22Rv1 (cell line): ENCODE measurements around the gene DRD4.

Source experiments
- H3K27ac ChIP-seq: fragments of 450-650 bp; 2 replicates; pipeline ENCODE4 v1.5.1; 2017
- CTCF ChIP-seq: fragments of 450-650 bp; IDR thresholded peaks from 2 replicates; pipeline ENCODE4 v1.5.1; 2017; ENCODE audit warnings: mild to moderate bottlenecking
- ZFX ChIP-seq: fragments of 450-650 bp; IDR thresholded peaks from 2 replicates; pipeline ENCODE4 v1.6.1; 2017; ENCODE audit warnings: antibody characterized with exemption, borderline replicate concordance

The DRD4 gene

DNA sequence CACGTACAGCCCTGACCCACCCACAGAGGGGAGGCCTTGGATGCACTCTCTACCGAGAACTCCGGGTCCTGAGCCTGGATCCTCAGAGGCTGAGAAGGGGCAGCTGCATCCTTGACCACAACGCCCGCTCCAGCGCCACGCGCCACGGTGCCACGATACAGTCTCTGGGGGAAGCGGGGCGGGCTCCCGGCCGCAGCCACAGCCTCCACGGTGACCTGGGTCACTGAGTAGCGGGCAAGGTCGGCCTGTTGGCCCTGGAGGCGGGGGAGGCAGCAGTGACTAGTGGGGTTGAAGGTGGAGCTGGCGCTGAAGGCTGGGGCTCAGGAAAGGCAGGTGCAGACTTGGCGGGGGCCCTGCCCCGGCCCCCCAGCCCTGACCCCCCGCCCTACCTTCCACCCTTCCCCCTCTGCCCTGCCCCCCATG is 17.4 kb upstream of the DRD4 start:
- TF ChIP-seq CTCF (no peak), ZFX (no peak)
- no peak overlapping the region for H3K27ac ChIP-seq

DNA sequence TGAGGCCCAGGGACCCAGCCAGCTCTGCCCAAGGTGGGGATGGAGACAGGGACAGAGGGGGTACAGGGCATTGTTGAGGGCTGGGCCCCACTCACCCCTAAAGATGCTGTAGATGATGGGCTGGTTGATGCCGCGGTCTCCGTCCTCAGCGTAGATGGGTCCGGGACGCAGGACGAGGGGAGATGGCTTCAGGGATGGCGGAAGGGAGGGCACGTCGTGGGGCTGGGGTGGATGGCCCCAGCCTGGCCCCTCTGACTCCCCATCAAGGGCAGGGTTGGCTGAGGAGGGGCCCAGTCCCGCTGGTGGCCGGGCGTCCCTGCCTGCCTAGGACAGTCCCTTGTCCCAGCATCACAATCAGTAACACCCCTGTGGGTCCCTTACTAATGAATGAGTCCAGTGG is 16.9 kb upstream of the DRD4 start:
- no peak overlapping the region for H3K27ac ChIP-seq

DNA sequence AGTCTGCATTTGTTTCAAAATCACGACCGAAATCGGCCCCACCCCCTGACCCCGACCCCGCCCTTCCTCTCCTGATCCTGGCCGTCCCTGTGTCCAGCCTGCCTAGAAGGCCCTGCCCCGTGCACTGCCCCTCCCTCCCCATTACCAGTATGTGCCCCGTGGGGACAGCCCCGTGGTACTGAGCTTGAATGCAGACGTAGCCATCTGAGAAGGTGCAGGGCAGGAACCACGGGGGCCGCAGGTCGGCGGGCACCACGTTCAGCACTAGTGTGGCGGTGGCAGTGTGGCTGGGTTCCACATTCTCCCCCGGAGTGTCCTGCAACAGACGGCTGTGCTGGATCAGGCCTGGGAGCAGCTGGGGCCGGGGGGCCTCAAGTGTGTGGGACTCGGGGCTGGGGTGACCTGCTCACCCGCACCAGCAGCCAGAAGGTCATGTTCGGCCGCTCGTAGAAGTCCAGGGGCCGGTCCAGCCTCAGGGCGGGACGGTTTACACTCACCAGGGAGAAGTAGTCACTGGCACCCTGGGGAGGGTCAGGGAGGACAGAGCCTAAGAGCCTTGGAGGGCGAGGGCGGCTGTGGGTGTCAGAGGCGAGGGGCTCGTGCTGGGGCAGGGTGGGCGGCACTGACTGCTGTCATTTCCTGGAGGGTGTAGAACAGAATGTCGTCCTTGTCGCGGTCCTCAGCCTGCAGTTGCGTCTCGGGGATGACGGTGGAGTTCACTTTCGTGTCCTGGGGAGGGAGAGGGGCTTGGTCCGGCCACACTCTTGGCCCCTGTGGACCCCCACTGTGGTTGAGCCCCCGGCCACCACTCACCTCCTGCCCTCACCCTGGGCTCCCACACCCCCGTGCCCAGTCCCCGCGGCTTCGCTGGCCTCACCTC is 15.9 kb upstream of the DRD4 start:
- H3K27ac ChIP-seq = no peak overlapping the region

More for the DNA sequence above, 16.9 kb upstream of the DRD4 start:
- no peak for TF ChIP-seq CTCF
- TF ChIP-seq ZFX = no peak

DNA sequence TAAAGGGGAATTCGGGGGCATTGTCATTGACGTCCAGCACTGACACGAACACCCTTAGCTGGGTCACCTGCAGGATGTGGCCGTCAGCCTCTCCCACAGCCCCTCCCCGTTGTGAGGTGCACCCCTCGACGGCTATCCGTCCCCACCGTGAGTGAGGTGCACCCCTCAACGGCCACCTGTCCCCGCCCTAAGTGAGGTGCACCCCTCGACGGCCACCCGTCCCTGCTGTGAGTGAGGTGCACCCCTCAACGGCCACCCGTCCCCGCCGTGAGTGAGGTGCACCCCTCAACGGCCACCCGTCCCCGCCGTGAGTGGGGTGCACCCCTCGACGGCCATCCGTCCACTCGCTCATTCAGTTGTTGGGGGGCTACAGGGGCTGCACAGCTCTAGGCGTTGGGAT is 15.2 kb upstream of the DRD4 start:
- TF ChIP-seq ZFX = no peak
- no peak for TF ChIP-seq CTCF
- no peak overlapping the region for H3K27ac ChIP-seq

More for the DNA sequence above, 15.9 kb upstream of the DRD4 start:
- TF ChIP-seq ZFX (no peak), CTCF (no peak)

GRCh38 chr11:623349-623869 is 13.7 kb upstream of the DRD4 start:
- 0 out of 2 replicates have a peak overlapping the region, but pooled peaks have one; percentile 15 for H3K27ac ChIP-seq
- no peak for TF ChIP-seq ZFX
- TF ChIP-seq CTCF = no peak

- TF ChIP-seq ZFX = no peak
- TF ChIP-seq CTCF = no peak
- H3K27ac ChIP-seq = no peak overlapping the region
Measured at GRCh38 chr11:623999-624704, 12.9 kb upstream of the DRD4 start.
